ENCODE data around the gene KLK10.

DNA sequence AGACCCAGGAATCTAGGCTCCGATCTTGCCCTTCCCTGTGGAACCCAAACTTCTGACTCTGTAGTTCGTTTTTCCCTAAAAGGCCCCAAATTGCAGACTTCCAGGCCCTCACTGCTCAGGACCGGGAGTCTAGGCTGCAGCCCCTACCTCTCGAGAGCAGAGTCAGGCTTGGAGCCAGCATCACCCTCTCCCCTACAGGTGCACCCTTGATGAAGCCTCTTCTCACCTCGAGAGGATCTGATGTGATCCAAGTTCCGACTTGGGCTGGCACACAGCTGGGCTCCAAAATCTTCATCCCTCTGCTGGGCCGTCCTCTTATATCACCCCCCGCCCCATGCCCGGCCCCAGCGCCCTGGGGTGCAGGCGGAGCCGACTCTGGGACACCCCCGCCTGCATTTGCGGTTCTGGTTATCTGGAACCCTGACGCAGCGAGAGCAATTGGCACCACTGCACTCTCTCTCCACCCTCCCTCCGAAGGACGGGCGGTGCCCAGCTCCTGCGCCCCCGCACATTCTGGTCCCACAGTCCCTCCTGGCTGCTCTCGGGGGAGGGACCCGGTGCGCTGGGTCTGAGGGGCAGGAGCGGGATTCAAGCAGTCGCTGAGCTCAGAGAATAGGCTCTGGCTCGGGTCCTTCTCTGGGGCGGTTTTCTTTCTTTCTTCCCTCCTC lies 35.8 kb downstream of the KLK10 start, which contains the start of gene KLK7:
- TF ChIP-seq, protein P1, sequence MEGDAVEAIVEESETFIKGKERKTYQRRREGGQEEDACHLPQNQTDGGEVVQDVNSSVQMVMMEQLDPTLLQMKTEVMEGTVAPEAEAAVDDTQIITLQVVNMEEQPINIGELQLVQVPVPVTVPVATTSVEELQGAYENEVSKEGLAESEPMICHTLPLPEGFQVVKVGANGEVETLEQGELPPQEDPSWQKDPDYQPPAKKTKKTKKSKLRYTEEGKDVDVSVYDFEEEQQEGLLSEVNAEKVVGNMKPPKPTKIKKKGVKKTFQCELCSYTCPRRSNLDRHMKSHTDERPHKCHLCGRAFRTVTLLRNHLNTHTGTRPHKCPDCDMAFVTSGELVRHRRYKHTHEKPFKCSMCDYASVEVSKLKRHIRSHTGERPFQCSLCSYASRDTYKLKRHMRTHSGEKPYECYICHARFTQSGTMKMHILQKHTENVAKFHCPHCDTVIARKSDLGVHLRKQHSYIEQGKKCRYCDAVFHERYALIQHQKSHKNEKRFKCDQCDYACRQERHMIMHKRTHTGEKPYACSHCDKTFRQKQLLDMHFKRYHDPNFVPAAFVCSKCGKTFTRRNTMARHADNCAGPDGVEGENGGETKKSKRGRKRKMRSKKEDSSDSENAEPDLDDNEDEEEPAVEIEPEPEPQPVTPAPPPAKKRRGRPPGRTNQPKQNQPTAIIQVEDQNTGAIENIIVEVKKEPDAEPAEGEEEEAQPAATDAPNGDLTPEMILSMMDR (IDR thresholded peaks at IDR 0.05 in 8 of 11, conservative IDR thresholded peaks at IDR 0.05 in 3 of 11) = no peak
- TF ChIP-seq POLR2AphosphoS5 (IDR thresholded peaks at IDR 0.05) (no peak), POLR2A (IDR thresholded peaks at IDR 0.05) (no peak)

Measured in spleen (tissue), 7 donors.